Panc1 (cell line): Measurements from ENCODE around the gene SLC39A7.

Experiments used
- REST ChIP-seq, 2 experiments: IDR thresholded peaks; 2 replicates each; pipeline ENCODE4 v1.6.1; 2011 to 2012; ENCODE audit warnings: low read depth in 2 of 2, control low read depth in 1 of 2, low read length in 1 of 2, mild to moderate bottlenecking in 1 of 2, moderate library complexity in 1 of 2; ENCODE audit not compliant: insufficient read depth in 1 of 2
- SIN3A ChIP-seq: IDR thresholded peaks from 2 replicates; pipeline ENCODE4 v1.6.1; 2012; ENCODE audit warnings: low read depth, mild to moderate bottlenecking, low read length, moderate library complexity, borderline replicate concordance; ENCODE audit not compliant: insufficient read depth
- TF ChIP-seq, protein P1 (sequence below): fragments of 450-650 bp; IDR thresholded peaks from 2 replicates; pipeline ENCODE4 v1.5.1; 2017; ENCODE audit warnings: mild to moderate bottlenecking

GRCh38 chr6:33160096-33160495 lies 40.6 kb upstream of the SLC39A7 start:
- TF ChIP-seq, protein P1, sequence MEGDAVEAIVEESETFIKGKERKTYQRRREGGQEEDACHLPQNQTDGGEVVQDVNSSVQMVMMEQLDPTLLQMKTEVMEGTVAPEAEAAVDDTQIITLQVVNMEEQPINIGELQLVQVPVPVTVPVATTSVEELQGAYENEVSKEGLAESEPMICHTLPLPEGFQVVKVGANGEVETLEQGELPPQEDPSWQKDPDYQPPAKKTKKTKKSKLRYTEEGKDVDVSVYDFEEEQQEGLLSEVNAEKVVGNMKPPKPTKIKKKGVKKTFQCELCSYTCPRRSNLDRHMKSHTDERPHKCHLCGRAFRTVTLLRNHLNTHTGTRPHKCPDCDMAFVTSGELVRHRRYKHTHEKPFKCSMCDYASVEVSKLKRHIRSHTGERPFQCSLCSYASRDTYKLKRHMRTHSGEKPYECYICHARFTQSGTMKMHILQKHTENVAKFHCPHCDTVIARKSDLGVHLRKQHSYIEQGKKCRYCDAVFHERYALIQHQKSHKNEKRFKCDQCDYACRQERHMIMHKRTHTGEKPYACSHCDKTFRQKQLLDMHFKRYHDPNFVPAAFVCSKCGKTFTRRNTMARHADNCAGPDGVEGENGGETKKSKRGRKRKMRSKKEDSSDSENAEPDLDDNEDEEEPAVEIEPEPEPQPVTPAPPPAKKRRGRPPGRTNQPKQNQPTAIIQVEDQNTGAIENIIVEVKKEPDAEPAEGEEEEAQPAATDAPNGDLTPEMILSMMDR = no peak
- TF ChIP-seq REST (IDR thresholded peaks at IDR 0.05; ENCODE audit: insufficient read depth in 1 of 2, low read depth in 2 of 2, low read length in 1 of 2) = no peak
- no peak for TF ChIP-seq SIN3A
